GM18870 (cell line): ENCODE data around the gene TACC2.
"Not testable (repeated sequence)": the region's sequence is repeated elsewhere in the genome, so short reads cannot be mapped to it uniquely, and the experiment has no call there.

Experiments
- ATAC-seq: cut with Tn5 transposase; IDR thresholded peaks from one replicate; pipeline ENCODE4 v1.9.1; 2021; ENCODE audit warnings: moderate library complexity; ENCODE audit not compliant: unreplicated experiment

TACC2 gene

DNA sequence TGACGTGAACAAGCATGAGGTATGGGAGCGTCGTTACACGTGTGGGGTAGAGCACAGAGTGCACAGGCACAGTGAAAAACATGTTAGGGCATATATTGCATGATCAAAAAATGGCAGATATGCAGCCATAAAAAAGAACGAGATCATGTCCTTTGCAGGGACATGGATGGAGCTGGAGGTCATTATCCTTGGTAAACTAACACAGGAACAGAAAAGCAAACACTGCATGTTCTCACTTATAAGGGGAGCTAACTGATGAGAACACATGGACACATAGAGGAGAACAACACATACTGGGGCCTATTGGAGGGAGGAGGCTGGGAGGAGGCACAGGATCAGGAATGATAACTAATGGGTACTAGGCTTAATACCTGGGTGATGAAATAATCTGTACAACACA, 66.3 kb downstream of the TACC2 start:
- no peak for ATAC-seq

DNA sequence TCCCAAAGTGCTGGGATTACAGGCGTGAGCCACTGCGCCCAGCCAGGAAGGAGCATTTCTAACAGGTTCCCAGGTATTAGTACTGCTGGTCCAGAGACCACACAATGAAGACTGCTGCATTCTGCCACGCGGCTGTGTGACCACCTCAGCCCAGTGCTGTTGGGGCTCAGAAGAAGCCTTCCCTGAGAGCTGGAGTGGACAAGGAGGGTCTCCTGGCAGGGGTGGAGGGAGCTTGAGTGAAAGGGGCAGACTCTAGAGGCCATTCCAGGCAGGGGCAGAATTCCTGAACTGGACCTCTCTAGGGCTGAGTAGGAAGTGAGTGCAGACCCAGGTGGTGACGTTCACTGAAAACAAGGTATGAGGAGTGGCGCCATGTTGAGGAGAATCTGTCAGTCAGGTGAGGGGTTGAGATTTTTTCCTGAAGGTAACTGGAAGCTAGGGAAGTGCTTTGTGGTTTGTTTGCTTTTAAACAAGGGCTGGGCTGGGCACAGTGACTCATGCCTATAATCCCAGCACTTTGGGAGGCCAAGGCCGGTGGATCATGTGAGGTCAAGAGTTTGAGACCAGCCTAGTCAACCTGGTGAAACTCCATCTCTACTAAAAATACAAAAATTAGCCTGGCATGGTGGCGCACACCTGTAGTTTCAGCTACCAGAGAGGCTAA, 67.6 kb downstream of the TACC2 start:
- ATAC-seq: no peak

DNA sequence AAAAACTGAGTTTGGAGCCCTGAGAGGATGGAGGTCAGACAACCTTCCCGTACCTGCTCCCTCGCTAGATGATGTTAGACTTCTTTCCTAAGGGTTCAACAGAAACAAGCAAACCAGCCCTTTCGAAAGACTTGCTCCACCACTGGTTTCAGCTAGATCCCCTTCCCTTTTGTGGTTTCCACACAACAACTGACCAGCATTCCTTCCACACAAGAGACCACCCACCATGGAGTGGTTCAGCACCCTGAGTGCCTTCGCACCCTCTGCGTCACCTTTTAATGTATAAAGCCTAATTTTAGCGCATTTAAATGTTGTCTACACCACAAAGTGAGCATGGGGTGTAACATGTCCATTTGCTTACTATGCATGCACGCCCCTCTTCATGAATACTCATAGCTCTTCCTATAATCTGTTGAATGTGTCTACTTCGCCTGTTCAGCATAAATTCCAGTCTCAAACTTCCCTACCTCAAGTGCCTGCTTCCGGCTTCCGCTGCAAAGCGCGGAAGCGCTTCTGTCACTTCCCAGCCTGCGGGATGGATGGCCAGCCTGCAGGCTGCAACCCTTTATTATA, 69.0 kb downstream of the TACC2 start:
- ATAC-seq: no peak

DNA sequence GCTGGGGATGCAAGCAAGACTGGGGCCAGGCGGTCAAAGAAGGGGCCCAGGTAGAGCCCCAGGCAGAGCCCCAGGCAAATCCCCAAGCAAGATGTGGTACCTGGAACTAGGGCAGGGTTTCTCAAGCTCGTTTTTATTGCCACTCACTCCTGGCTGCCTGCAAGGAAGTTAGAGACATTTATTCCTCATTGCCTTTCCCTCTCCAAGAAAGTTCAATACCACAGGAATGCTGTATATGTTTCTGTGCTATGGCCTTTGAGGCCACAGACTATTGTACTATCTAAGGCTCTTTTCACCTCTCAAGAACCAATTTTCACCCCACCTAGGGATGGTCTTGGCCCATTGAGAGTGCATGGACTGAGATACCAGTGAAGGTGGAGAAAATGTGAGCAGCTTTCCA, 71.3 kb downstream of the TACC2 start:
- ATAC-seq: no peak

DNA sequence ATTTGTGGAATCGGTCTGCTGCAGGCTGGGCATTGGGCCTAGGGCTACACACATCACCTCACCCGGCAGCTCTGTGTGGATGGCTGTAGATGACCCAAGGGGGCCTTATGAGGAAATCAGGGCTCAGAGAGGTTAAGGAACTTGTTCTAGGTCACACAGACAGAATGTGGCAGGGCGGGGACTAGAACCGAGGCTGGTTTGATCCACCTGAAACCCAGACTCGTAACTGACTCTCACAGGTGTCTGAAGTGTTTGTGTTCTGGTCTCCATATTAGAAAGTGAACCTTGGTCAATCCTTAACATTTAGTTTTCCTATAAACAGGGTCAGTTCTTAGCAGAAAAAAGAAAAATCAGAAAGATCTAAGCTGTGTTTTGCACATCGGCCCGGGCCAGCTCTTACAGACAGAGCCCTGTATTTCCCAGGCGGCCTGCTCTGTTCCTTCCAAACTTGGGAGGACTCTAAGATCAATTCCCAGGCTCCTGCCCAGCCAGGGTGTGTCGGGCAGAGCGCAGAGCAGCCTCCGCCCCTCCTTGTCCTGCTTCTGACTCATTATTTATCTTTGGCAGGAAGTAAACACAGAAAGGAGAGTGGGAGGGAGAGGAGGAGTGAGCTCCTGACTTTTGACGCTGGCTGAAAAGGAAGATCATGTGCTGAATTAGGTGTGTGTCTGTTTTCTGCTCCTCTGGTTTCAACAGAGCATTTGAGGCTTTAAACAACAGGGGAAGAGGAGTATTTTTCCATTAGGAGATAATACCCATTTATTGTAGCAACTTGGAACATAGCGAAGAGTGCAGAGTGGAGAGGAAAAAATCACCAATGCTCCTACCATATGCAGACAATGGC, 74.1 kb downstream of the TACC2 start:
- ATAC-seq: no peak

DNA sequence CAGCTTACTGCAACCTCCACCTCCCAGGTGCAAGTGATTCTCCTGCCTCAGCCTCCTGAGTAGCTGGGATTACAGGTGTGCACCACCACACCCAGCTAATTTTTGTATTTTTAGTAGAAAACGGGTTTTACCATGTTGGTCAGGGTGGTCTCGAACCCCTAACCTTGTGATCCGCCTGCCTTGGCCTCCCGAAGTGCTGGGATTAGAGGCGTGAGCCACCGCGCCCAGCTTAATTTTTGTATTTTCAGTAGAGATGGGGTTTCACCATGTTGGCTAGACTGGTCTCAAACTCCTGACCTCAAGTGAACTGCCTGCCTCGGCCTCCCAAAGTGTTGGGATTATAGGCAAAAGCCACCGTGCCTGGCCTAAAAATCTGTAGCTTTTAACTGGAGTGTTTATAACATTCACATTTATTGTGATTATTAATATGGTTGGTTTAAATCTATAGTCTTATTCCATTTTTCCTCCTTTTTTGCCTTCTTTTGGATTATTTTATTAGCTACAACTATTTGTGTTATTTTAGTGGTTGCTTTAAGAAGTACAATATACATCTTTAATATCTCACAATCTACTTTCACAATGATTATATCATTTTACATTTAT, 77.5 kb downstream of the TACC2 start:
- not testable (repeated sequence) for ATAC-seq

DNA sequence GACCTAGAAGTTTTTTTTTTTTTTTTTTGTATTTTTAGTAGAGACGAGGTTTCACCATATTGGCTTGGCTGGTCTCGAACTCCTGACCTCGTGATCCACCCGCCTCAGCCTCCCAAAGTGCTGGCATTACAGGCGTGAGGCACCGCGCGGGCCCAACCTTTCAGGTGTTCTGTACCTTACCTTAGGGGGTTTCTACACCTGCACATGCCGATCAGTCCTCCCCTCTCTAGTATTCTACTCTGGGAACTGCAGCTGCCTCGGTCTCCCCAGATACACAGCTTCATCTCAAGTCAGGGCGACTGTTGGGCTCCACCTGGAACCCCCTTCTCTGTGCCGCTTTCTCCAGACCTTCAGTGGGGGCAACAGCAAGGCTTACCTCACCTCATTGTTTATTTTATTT, 79.9 kb downstream of the TACC2 start:
- no peak for ATAC-seq

DNA sequence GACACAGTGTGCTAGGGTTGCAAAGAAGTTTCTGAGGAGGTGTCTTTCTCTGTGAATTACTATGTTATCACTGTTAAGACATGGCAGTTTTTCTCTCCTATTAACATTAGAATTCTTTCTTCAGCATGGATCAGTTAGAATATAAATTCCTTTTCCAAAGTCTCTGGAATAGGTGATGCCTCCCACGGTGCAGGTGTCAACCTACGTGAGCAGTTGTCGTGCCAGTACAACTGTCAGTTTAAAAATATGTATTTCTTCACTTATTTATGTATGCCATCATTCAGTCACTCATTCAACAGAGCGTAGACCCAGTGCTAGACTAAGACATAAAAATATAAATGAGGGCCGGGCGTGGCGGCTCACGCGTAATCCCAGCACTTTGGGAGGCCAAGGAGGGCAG, 83.5 kb downstream of the TACC2 start:
- ATAC-seq: no peak

DNA sequence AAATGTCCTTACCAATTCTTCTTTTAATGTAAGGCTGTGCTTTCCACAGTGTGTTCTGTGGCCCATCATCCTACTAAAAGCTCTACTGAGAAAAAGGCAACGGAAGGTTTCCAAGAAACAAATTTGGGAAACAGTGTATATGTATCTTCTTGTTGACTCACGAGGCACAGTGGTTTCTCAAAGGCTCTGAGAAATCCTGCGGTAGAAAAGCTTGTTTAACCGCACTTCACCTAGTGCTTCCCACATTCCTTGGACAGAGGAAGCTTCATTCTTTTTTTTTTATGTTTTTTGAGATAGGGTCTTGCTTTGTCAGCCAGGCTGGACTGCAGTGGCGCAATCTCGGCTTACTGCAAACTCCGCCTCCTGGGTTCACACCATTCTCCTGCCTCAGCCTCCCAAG, 84.5 kb downstream of the TACC2 start:
- no peak for ATAC-seq

DNA sequence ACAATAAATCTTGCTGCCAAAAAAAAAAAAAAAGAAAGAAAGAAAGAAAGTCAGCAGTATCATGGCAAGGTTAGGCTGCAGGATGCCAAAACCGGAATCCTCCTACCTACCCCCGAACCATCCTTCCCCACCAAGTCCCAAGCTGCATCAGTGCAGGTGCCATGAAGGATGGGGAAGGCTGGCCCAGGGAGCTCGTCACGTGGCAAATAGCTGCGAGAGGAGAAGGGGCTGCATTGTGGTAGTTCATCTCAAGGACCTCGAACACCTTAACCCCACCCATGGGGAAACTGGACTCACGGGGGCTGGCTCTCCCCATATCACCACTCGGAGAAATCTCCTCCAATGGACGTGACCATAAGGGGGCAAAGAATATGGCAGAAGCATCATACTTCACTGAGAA, 86.2 kb downstream of the TACC2 start:
- no peak for ATAC-seq

DNA sequence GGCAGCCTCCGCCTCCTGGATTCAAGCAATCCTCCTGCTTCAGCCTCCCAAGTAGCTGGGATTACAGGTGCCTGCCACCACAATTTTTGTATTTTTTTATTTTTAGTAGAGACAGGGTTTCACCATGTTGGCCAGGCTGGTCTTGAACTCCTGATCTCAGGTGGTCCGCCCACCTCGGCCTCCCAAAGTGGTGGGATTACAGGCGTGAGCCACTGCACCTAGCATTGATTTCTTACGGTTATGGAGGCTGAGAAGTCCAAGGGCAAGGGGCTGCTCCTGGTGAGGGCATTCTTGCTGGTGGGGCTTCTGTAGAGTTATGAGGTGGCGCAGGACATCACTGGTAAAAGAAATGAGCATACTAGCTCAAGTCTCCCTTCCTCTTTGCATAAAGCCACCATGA, 86.9 kb downstream of the TACC2 start:
- not testable (repeated sequence) for ATAC-seq

DNA sequence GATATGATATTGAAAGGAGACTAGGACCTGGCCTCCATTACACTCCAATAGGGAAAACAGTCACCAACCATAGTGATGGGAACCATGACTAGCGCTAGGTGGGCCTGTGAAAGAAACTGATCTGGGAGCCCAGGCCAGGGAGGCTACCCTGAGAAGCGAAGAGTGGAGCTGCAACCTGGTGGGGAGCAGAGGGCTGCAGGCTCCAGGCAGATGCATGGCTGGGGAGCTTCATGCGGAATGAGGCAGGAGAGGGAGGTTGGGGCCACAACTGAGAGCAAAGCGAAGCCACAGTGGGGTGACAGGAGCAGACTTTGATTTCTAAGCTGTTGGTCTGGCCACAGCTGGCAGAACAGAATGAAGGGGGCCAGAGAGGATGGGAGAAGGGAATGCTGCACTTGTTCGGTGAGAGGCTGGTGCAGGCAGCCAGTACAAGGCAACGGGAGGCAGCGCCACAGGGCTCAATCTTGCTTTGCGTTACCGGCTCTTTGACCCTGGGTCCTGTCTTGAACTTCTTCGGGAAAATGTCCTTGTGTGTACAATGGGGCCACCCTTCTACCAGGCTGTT, 88.4 kb downstream of the TACC2 start:
- ATAC-seq: no peak

DNA sequence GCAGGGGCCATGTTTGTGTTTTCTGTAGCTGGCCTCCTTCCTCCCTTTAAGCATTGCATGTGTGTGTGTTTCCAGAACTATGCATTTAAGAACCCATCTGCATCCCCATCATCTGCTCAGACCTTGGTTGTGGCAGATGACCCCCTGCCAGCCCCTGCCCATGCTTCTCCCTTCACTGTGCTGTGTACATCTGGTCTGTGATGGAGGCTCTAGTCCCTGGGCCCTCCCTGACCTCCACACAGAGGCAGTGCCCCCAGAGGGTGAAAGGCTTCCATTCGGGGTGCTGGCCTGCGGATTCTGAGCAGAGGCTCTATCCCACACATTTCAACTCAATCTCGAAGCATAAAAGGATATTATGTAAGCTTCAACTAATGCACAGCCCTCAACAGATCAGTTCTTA, 89.4 kb downstream of the TACC2 start:
- no peak for ATAC-seq

DNA sequence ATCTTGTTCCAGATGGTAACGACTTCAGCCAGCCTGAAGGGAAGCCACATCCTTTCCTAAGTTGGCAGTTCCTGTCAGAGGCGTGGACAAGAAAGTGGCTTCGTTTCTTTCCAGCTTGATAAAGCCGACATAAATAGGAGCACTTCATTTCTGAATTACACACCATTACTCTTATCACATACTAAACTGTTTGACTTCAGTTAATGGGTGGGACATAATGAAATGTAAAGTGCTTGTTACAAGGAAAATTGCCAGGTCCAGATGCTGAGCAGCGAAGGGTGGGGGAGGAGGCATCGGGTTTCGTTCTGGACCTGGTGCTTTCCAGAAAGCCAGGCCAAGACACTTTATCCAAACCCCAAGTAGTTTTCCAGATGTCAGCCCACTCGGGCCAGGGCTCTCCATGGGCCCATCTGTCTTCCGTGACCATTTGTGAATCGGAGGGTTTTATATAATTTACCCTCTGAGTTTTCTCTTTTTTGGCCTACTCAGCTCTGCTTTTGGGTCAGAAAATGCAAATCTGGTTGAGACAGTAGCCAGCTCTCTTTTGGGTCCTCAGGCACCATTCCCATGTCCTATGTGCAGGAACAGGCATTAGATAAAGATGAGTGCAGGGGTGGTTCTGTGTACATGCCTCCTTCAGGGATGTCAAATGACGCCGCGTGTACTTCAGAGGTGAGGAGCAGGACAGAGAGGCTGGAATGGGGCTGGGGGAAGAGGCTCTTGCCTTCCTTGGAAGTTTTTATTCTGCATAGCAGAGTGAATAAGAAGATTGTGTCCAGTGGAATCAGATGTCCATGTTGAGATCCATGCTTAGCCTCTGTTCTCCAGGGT, 90.2 kb downstream of the TACC2 start:
- no peak for ATAC-seq

DNA sequence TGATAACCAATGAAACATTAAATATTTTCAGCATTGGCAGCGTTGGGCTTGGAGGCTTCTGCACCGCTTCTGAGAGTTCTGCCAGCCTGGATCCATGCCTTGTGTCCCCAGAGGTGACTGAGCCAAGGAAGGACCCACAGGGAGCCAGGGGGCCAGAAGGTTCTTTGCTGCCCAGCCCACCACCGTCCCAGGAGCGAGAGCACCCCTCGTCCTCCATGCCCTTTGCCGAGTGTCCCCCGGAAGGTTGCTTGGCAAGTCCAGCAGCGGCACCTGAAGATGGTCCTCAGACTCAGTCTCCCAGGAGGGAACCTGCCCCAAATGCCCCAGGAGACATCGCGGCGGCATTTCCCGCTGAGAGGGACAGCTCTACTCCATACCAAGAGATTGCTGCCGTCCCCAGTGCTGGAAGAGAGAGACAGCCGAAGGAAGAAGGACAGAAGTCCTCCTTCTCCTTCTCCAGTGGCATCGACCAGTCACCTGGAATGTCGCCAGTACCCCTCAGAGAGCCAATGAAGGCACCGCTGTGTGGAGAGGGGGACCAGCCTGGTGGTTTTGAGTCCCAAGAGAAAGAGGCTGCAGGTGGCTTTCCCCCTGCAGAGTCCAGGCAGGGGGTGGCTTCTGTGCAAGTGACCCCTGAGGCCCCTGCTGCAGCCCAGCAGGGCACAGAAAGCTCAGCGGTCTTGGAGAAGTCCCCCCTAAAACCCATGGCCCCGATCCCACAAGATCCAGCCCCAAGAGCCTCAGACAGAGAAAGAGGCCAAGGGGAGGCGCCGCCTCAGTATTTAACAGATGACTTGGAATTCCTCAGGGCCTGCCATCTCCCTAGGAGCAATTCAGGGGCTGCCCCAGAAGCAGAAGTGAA, 93.9 kb downstream of the TACC2 start:
- no peak for ATAC-seq

DNA sequence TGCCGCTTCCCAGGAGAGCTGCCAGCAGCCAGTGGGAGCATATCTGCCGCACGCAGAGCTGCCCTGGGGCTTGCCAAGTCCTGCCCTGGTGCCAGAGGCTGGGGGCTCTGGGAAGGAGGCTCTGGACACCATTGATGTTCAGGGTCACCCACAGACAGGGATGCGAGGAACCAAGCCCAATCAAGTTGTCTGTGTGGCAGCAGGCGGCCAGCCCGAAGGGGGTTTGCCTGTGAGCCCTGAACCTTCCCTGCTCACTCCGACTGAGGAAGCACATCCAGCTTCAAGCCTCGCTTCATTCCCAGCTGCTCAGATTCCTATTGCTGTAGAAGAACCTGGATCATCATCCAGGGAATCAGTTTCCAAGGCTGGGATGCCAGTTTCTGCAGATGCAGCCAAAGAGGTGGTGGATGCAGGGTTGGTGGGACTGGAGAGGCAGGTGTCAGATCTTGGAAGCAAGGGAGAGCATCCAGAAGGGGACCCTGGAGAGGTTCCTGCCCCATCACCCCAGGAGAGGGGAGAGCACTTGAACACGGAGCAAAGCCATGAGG, 94.6 kb downstream of the TACC2 start:
- no peak for ATAC-seq

DNA sequence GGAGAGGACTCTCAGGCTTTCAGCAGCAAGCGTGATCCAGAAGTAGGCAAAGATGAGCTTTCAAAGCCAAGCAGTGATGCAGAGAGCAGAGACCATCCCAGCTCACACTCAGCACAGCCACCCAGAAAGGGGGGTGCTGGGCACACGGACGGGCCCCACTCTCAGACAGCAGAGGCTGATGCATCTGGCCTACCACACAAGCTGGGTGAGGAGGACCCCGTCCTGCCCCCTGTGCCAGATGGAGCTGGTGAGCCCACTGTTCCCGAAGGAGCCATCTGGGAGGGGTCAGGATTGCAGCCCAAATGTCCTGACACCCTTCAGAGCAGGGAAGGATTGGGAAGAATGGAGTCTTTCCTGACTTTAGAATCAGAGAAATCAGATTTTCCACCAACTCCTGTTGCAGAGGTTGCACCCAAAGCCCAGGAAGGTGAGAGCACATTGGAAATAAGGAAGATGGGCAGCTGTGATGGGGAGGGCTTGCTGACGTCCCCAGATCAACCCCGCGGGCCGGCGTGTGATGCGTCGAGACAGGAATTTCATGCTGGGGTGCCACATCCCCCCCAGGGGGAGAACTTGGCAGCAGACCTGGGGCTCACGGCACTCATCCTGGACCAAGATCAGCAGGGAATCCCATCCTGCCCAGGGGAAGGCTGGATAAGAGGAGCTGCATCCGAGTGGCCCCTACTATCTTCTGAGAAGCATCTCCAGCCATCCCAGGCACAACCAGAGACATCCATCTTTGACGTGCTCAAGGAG, 95.5 kb downstream of the TACC2 start:
- no peak for ATAC-seq

DNA sequence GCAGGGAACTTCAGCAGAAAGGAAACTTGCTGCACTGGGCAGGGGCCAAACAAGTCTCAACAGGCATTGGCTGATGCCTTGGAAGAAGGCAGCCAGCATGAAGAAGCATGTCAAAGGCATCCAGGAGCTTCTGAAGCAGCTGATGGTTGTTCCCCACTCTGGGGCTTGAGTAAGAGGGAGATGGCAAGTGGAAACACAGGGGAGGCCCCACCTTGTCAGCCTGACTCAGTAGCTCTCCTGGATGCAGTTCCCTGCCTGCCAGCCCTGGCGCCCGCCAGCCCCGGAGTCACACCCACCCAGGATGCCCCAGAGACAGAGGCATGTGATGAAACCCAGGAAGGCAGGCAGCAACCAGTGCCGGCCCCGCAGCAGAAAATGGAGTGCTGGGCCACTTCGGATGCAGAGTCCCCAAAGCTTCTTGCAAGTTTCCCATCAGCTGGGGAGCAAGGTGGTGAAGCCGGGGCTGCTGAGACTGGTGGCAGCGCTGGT, 96.5 kb downstream of the TACC2 start:
- no peak for ATAC-seq
